SU-DHL-6 (cell line): Measurements from ENCODE around the gene HSPA4.

Source experiments
- EZH2phosphoT487 ChIP-seq: fragments of 200-600 bp; sonication (generic), shearing (Covaris generic); conservative IDR thresholded peaks from 2 replicates; pipeline ENCODE4 v1.6.1; 2018; ENCODE audit warnings: mild to moderate bottlenecking, antibody characterized with exemption, low read length, moderate library complexity, mixed read lengths
- TF ChIP-seq, protein P1 (sequence below): fragments of 200-600 bp; sonication (generic); IDR thresholded peaks from one replicate; pipeline ENCODE4 v1.5.1; 2017; ENCODE audit warnings: antibody characterized with exemption, mild to moderate bottlenecking, low read length, moderate library complexity; ENCODE audit not compliant: insufficient read depth, poor library complexity, severe bottlenecking

- TF ChIP-seq, protein P1, sequence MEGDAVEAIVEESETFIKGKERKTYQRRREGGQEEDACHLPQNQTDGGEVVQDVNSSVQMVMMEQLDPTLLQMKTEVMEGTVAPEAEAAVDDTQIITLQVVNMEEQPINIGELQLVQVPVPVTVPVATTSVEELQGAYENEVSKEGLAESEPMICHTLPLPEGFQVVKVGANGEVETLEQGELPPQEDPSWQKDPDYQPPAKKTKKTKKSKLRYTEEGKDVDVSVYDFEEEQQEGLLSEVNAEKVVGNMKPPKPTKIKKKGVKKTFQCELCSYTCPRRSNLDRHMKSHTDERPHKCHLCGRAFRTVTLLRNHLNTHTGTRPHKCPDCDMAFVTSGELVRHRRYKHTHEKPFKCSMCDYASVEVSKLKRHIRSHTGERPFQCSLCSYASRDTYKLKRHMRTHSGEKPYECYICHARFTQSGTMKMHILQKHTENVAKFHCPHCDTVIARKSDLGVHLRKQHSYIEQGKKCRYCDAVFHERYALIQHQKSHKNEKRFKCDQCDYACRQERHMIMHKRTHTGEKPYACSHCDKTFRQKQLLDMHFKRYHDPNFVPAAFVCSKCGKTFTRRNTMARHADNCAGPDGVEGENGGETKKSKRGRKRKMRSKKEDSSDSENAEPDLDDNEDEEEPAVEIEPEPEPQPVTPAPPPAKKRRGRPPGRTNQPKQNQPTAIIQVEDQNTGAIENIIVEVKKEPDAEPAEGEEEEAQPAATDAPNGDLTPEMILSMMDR: no peak
- no peak for TF ChIP-seq EZH2phosphoT487
Measured at GRCh38 chr5:133122711-133123110, 70.9 kb downstream of the HSPA4 start.
